K562 (cell line): Measurements from ENCODE around the gene NUCKS1. TPM values are rescaled to one million over a fixed set of nuclear protein-coding genes. Genes with fewer than 3 reads are reported as not detected.

Experiments
- BACH1 ChIP-seq: fragments of 200-800 bp; sonication (Bioruptor generic); IDR thresholded peaks from 2 replicates; pipeline ENCODE4 v1.6.1; 2016; ENCODE audit warnings: missing genetic modification characterization, missing compliant biosample characterization
- CBX3 ChIP-seq, 2 experiments: IDR thresholded peaks; 1 replicate in 1 of 2; 2 replicates in 1 of 2; pipeline ENCODE4 v1.6.1; 2012; ENCODE audit warnings: inconsistent platforms in 2 of 2, low read length in 2 of 2, borderline replicate concordance in 1 of 2, control low read depth in 1 of 2
- DDX20 ChIP-seq: fragments of 450-650 bp; IDR thresholded peaks from 2 replicates; pipeline ENCODE4 v1.6.1; 2016; ENCODE audit warnings: missing genetic modification characterization, low read depth, mild to moderate bottlenecking, missing compliant biosample characterization, moderate library complexity
- DIDO1 ChIP-seq: fragments of 450-650 bp; IDR thresholded peaks from 2 replicates; pipeline ENCODE4 v1.6.1; 2016; ENCODE audit warnings: low read depth, missing biosample characterization, missing genetic modification characterization
- ZBTB40 ChIP-seq, 2 experiments: fragments of 450-650 bp in 1 of 2; sonication (generic) in 1 of 2; formaldehyde crosslinking in 1 of 2; IDR thresholded peaks; 2 replicates each; pipeline versions ENCODE4 v1.7.1 to v1.9.0; 2016 to 2022; ENCODE audit warnings: inconsistent platforms in 1 of 2, mild to moderate bottlenecking in 1 of 2, missing genetic modification reagents in 1 of 2
- polyA plus RNA-seq, 8 experiments: library from polyadenylated mRNA; depleted of rRNA in 4 of 8; stranded (reverse) in 5 of 8; unstranded in 3 of 8; fragments of >200 nt; fragmentation: Nextera tagmentation in 2 of 8; fragmentation: Illumina TruSeq in 1 of 8; extraction: Ambion mirVana in 2 of 8; extraction: Trizol in 1 of 8; gene quantifications; 2 replicates each; pipeline versions ENCODE4 v1.2.1 to v1.2.3, GENCODE V29; 2011 to 2014; ENCODE audit warnings: inconsistent platforms in 1 of 8, missing spikeins in 1 of 8
- total RNA-seq, 7 experiments: library from RNA; depleted of rRNA in 6 of 7; stranded (reverse); fragments of >200 nt in 6 of 7; fragmentation: Illumina TruSeq in 2 of 7; extraction: Trizol in 2 of 7; gene quantifications; 2 replicates each; pipeline versions ENCODE4 v1.2.1 to v1.2.3, GENCODE V29; 2011 to 2021; ENCODE audit warnings: low replicate concordance in 1 of 7
- TF ChIP-seq, protein P1 (sequence below), 2 experiments: fragments of 450-650 bp; IDR thresholded peaks; 2 replicates each; pipeline ENCODE4 v1.6.1; 2018; ENCODE audit warnings: mild to moderate bottlenecking in 2 of 2, low read depth in 1 of 2; ENCODE audit not compliant: partially characterized antibody in 2 of 2
- TF ChIP-seq, protein P2 (sequence below): fragments of 450-650 bp; IDR thresholded peaks from 2 replicates; pipeline ENCODE4 v1.6.1; 2017; ENCODE audit warnings: mild to moderate bottlenecking, moderate library complexity

NUCKS1 gene
- total and polyA plus RNA-seq, 9 of the 15 experiments (the other 6 are each of a cell fraction or from before 2014, with no cell fraction given), result 66.7 to 244 (median 149) TPM

DNA sequence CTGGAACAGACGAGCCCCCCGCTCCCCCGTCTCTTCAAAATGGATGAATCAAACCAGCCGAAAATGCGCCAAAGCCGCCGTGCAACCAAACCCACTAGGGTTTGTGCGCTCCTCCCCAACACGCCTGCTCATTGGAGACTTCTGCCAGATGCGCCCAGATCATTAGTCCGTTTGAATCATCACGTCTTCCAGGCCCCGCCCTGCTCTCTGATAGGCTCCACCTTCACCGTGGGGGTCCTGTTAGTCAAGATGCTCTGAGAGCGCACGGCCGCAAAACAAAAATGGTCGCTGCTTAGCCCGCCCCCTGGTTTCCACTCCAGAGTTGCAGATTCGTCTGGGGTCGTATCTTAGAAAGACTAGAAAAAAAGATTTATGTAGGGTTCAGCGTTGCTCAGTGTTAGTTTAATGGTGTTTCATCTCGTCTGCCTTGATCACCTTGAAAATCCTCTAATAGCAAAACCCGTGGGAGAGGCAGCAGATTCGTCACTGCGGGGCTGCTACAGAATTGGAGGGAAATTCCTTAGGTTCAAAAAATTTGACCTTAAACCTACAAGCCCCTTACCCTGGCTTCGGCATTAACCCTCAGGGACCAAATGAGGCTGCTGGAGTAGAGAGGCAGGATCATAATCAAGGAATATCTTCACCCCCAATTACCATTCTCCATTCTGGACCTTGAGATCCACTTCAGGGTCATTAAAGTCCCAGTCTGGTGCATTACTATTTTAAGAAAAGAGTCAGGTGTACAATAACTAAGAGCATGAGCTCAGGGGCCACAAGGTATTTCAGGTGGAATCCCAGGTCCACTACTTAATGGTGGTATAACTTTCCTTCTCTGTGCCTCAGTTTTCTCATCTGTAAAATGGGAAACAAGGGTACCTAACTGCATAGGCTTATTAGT is at the start of gene NUCKS1 (continued):
- TF ChIP-seq, protein P1, sequence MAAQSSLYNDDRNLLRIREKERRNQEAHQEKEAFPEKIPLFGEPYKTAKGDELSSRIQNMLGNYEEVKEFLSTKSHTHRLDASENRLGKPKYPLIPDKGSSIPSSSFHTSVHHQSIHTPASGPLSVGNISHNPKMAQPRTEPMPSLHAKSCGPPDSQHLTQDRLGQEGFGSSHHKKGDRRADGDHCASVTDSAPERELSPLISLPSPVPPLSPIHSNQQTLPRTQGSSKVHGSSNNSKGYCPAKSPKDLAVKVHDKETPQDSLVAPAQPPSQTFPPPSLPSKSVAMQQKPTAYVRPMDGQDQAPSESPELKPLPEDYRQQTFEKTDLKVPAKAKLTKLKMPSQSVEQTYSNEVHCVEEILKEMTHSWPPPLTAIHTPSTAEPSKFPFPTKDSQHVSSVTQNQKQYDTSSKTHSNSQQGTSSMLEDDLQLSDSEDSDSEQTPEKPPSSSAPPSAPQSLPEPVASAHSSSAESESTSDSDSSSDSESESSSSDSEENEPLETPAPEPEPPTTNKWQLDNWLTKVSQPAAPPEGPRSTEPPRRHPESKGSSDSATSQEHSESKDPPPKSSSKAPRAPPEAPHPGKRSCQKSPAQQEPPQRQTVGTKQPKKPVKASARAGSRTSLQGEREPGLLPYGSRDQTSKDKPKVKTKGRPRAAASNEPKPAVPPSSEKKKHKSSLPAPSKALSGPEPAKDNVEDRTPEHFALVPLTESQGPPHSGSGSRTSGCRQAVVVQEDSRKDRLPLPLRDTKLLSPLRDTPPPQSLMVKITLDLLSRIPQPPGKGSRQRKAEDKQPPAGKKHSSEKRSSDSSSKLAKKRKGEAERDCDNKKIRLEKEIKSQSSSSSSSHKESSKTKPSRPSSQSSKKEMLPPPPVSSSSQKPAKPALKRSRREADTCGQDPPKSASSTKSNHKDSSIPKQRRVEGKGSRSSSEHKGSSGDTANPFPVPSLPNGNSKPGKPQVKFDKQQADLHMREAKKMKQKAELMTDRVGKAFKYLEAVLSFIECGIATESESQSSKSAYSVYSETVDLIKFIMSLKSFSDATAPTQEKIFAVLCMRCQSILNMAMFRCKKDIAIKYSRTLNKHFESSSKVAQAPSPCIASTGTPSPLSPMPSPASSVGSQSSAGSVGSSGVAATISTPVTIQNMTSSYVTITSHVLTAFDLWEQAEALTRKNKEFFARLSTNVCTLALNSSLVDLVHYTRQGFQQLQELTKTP (IDR thresholded peaks at IDR 0.05; ENCODE audit: low read depth in 1 of 2, partially characterized antibody in 2 of 2), result peak; percentile 73 to 88
- TF ChIP-seq DIDO1 (peak; percentile 97), ZBTB40 (IDR thresholded peaks at IDR 0.05) (peak; percentile 77), ZBTB40 (CRISPR knock-in tag; IDR thresholded peaks at IDR 0.05) (no peak), BACH1 (tag) (0 out of 2 replicates have a peak, but pooled peaks have one; percentile 46), DDX20 (tag) (no peak), CBX3 (IDR thresholded peaks at IDR 0.05; ENCODE audit: borderline replicate concordance in 1 of 2, low read length in 2 of 2) (peak in 1 of 2 experiments; percentile 99; a peak in 2 of 3 replicates)
- TF ChIP-seq, protein P2, sequence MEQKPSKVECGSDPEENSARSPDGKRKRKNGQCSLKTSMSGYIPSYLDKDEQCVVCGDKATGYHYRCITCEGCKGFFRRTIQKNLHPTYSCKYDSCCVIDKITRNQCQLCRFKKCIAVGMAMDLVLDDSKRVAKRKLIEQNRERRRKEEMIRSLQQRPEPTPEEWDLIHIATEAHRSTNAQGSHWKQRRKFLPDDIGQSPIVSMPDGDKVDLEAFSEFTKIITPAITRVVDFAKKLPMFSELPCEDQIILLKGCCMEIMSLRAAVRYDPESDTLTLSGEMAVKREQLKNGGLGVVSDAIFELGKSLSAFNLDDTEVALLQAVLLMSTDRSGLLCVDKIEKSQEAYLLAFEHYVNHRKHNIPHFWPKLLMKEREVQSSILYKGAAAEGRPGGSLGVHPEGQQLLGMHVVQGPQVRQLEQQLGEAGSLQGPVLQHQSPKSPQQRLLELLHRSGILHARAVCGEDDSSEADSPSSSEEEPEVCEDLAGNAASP, result no peak
